ENCODE results near the gene HVCN1.
"Not testable (repeated sequence)": the region's sequence is repeated elsewhere in the genome, so short reads cannot be mapped to it uniquely, and the experiment has no call there.

Gene HVCN1

GRCh38 chr12:110637869-110638441, 51.0 kb downstream of the HVCN1 start:
- Histone ChIP-seq H3K36me3 (ENCODE audit: insufficient read depth, low read length) (no peaks in the 10 kb centered on the region), H3K9ac (ENCODE audit: low read depth, low read length) (no peak overlapping the region), H3K4me1 (ENCODE audit: insufficient read depth, low read length) (0 out of 2 replicates have a peak, but pooled peaks cover 4% of the 10 kb centered on the region), H3K9me3 (ENCODE audit: control insufficient read depth, insufficient read depth, low read length) (no peaks in the 10 kb centered on the region)

- H3K4me1 ChIP-seq (ENCODE audit: insufficient read depth, low read length): 0 out of 2 replicates have a peak, but pooled peaks cover 3% of the 10 kb centered on the region
- H3K9ac ChIP-seq (ENCODE audit: low read depth, low read length): no peak overlapping the region
- H3K9me3 ChIP-seq (ENCODE audit: control insufficient read depth, insufficient read depth, low read length): no peaks in the 10 kb centered on the region
- no peaks in the 10 kb centered on the region for H3K36me3 ChIP-seq (ENCODE audit: insufficient read depth, low read length)
Measured at GRCh38 chr12:110636516-110636915, 52.4 kb downstream of the HVCN1 start.

GRCh38 chr12:110635055-110635454, 53.9 kb downstream of the HVCN1 start:
- no peaks in the 10 kb centered on the region for H3K4me1 ChIP-seq (ENCODE audit: insufficient read depth, low read length)
- no peaks in the 10 kb centered on the region for H3K36me3 ChIP-seq (ENCODE audit: insufficient read depth, low read length)
- no peaks in the 10 kb centered on the region for H3K9me3 ChIP-seq (ENCODE audit: control insufficient read depth, insufficient read depth, low read length)
- H3K9ac ChIP-seq (ENCODE audit: low read depth, low read length): no peak overlapping the region

- no peaks in the 10 kb centered on the region for H3K4me1 ChIP-seq (ENCODE audit: insufficient read depth, low read length)
Measured at GRCh38 chr12:110627500-110628195, 61.3 kb downstream of the HVCN1 start.

GRCh38 chr12:110622582-110622981, 66.3 kb downstream of the HVCN1 start:
- H3K9me3 ChIP-seq (ENCODE audit: control insufficient read depth, insufficient read depth, low read length): no peaks in the 10 kb centered on the region
- no peaks in the 10 kb centered on the region for H3K4me1 ChIP-seq (ENCODE audit: insufficient read depth, low read length)
- H3K9ac ChIP-seq (ENCODE audit: low read depth, low read length): no peak overlapping the region
- H3K36me3 ChIP-seq (ENCODE audit: insufficient read depth, low read length): no peaks in the 10 kb centered on the region

More at GRCh38 chr12:110627500-110628195, 61.3 kb downstream of the HVCN1 start:
- Histone ChIP-seq H3K9ac (ENCODE audit: low read depth, low read length) (no peak overlapping the region), H3K9me3 (ENCODE audit: control insufficient read depth, insufficient read depth, low read length) (no peaks in the 10 kb centered on the region), H3K36me3 (ENCODE audit: insufficient read depth, low read length) (no peaks in the 10 kb centered on the region)

- H3K36me3 ChIP-seq (ENCODE audit: insufficient read depth, low read length): no peaks in the 10 kb centered on the region
- H3K9me3 ChIP-seq (ENCODE audit: control insufficient read depth, insufficient read depth, low read length): no peaks in the 10 kb centered on the region
- H3K4me1 ChIP-seq (ENCODE audit: insufficient read depth, low read length): no peaks in the 10 kb centered on the region; the same call in 1 of the 2 replicates
- H3K9ac ChIP-seq (ENCODE audit: low read depth, low read length): no peak overlapping the region
Measured at GRCh38 chr12:110619534-110619953, 69.4 kb downstream of the HVCN1 start.

GRCh38 chr12:110616471-110617115, 72.3 kb downstream of the HVCN1 start:
- Histone ChIP-seq H3K4me1 (ENCODE audit: insufficient read depth, low read length) (no peaks in the 10 kb centered on the region; the same call in 1 of the 2 replicates), H3K36me3 (ENCODE audit: insufficient read depth, low read length) (no peaks in the 10 kb centered on the region), H3K9ac (ENCODE audit: low read depth, low read length) (no peak overlapping the region), H3K9me3 (ENCODE audit: control insufficient read depth, insufficient read depth, low read length) (no peaks in the 10 kb centered on the region)

GRCh38 chr12:110615171-110615570, 73.7 kb downstream of the HVCN1 start:
- H3K4me1 ChIP-seq (ENCODE audit: insufficient read depth, low read length): no peaks in the 10 kb centered on the region; the same call in 1 of the 2 replicates
- no peak overlapping the region for H3K9ac ChIP-seq (ENCODE audit: low read depth, low read length)
- H3K9me3 ChIP-seq (ENCODE audit: control insufficient read depth, insufficient read depth, low read length): no peaks in the 10 kb centered on the region
- H3K36me3 ChIP-seq (ENCODE audit: insufficient read depth, low read length): no peaks in the 10 kb centered on the region

- Histone ChIP-seq H3K36me3 (ENCODE audit: insufficient read depth, low read length) (no peaks in the 10 kb centered on the region), H3K9ac (ENCODE audit: low read depth, low read length) (peak within 1 kb of the TSS; percentile 98), H3K9me3 (ENCODE audit: control insufficient read depth, insufficient read depth, low read length) (no peaks in the 10 kb centered on the region), H3K4me1 (ENCODE audit: insufficient read depth, low read length) (no peaks in the 10 kb centered on the region; the same call in 1 of the 2 replicates)
Measured at GRCh38 chr12:110613771-110614684, 74.9 kb downstream of the HVCN1 start, which contains the start of gene TCTN1. TCTN1 (plus strand) TSS chr12:110614129; CDS start chr12:110614183, 54 bp downstream.

- Histone ChIP-seq H3K36me3 (ENCODE audit: insufficient read depth, low read length) (no peaks in the 10 kb centered on the region), H3K4me1 (ENCODE audit: insufficient read depth, low read length) (no peaks in the 10 kb centered on the region; the same call in 1 of the 2 replicates), H3K9me3 (ENCODE audit: control insufficient read depth, insufficient read depth, low read length) (no peaks in the 10 kb centered on the region), H3K9ac (ENCODE audit: low read depth, low read length) (peak overlapping the region; percentile 98)
Measured at GRCh38 chr12:110613071-110613770, 75.7 kb downstream of the HVCN1 start.

GRCh38 chr12:110606253-110606611, 82.7 kb downstream of the HVCN1 start:
- Histone ChIP-seq H3K9me3 (ENCODE audit: control insufficient read depth, insufficient read depth, low read length) (no peaks in the 10 kb centered on the region), H3K36me3 (ENCODE audit: insufficient read depth, low read length) (no peaks in the 10 kb centered on the region), H3K9ac (ENCODE audit: low read depth, low read length) (no peak overlapping the region), H3K4me1 (ENCODE audit: insufficient read depth, low read length) (no peaks in the 10 kb centered on the region)

GRCh38 chr12:110602085-110602814, 86.7 kb downstream of the HVCN1 start:
- not testable (repeated sequence) for H3K36me3 ChIP-seq (ENCODE audit: insufficient read depth, low read length); H3K9ac ChIP-seq (ENCODE audit: low read depth, low read length); H3K4me1 ChIP-seq (ENCODE audit: insufficient read depth, low read length); H3K9me3 ChIP-seq (ENCODE audit: control insufficient read depth, insufficient read depth, low read length)

GRCh38 chr12:110600254-110600653, 88.7 kb downstream of the HVCN1 start:
- H3K36me3 ChIP-seq (ENCODE audit: insufficient read depth, low read length): no peaks in the 10 kb centered on the region
- no peaks in the 10 kb centered on the region for H3K9me3 ChIP-seq (ENCODE audit: control insufficient read depth, insufficient read depth, low read length)
- H3K9ac ChIP-seq (ENCODE audit: low read depth, low read length): no peak overlapping the region
- H3K4me1 ChIP-seq (ENCODE audit: insufficient read depth, low read length): no peaks in the 10 kb centered on the region

Measured in ES-I3 (cell line).